Nucleus accumbens (tissue), 56 donors: Measurements from ENCODE around the gene NEO1.

Experiments
- DNase-seq, 56 donors: peaks; one replicate each; lab custom pipeline; 2025; lab: John Stamatoyannopoulos, UW

Gene NEO1

GRCh38 chr15:73074241-73074640 is 22.0 kb downstream of the NEO1 start:
- no peak for DNase-seq

- DNase-seq, result peak in 23 of 56 donors; percentile 2 to 65 (median 21)
Measured at GRCh38 chr15:73075160-73075859, 23.0 kb downstream of the NEO1 start.

- DNase-seq, result no peak
Measured at GRCh38 chr15:73078291-73078690, 26.0 kb downstream of the NEO1 start.

- DNase-seq, result no peak
Measured at GRCh38 chr15:73078722-73079121, 26.5 kb downstream of the NEO1 start.

GRCh38 chr15:73079565-73079964 is 27.3 kb downstream of the NEO1 start:
- DNase-seq, result no peak

GRCh38 chr15:73081321-73081958 is 29.2 kb downstream of the NEO1 start:
- DNase-seq, result peak in 7 of 56 donors; percentile 9 to 30 (median 18)

- DNase-seq, result no peak
Measured at GRCh38 chr15:73082812-73083211, 30.5 kb downstream of the NEO1 start.

GRCh38 chr15:73087098-73087497 is 34.8 kb downstream of the NEO1 start:
- DNase-seq, result no peak

- DNase-seq, result no peak
Measured at GRCh38 chr15:73105064-73105463, 52.8 kb downstream of the NEO1 start.

- DNase-seq, result peak in 2 of 56 donors; percentile 2
Measured at GRCh38 chr15:73108676-73109075, 56.4 kb downstream of the NEO1 start.

- no peak for DNase-seq
Measured at GRCh38 chr15:73109765-73110164, 57.5 kb downstream of the NEO1 start.

- no peak for DNase-seq
Measured at GRCh38 chr15:73110201-73110600, 57.9 kb downstream of the NEO1 start.

- no peak for DNase-seq
Measured at GRCh38 chr15:73114064-73114463, 61.8 kb downstream of the NEO1 start.

- DNase-seq, result no peak
Measured at GRCh38 chr15:73116164-73116563, 63.9 kb downstream of the NEO1 start.

GRCh38 chr15:73118055-73118454 is 65.8 kb downstream of the NEO1 start:
- no peak for DNase-seq

- no peak for DNase-seq
Measured at GRCh38 chr15:73119478-73119877, 67.2 kb downstream of the NEO1 start.

GRCh38 chr15:73120269-73120668 is 68.0 kb downstream of the NEO1 start:
- DNase-seq, result no peak

- no peak for DNase-seq
Measured at GRCh38 chr15:73125219-73125618, 73.0 kb downstream of the NEO1 start.

GRCh38 chr15:73127302-73127936 is 75.2 kb downstream of the NEO1 start:
- DNase-seq, result peak in 3 of 56 donors; percentile 7 to 14 (median 8)

GRCh38 chr15:73130830-73131229 is 78.6 kb downstream of the NEO1 start:
- DNase-seq, result peak in 4 of 56 donors; percentile 1 to 7 (median 4)

GRCh38 chr15:73134196-73134595 is 81.9 kb downstream of the NEO1 start:
- DNase-seq, result no peak
